PC-3 (cell line): ENCODE results near the gene MKI67.

Source experiments
- CTCF ChIP-seq: fragments of 300-600 bp; sonication (generic); conservative IDR thresholded peaks from 2 replicates; pipeline ENCODE4 v1.5.1; 2017; ENCODE audit warnings: antibody characterized with exemption, low read depth, mild to moderate bottlenecking, low read length
- EZH2 ChIP-seq: fragments of 300-600 bp; sonication (generic); IDR thresholded peaks from one replicate; pipeline ENCODE4 v1.6.1; 2017; ENCODE audit warnings: antibody characterized with exemption, mild to moderate bottlenecking, low read length; ENCODE audit not compliant: unreplicated experiment
- EZH2phosphoT487 ChIP-seq: fragments of 300-600 bp; sonication (generic); IDR thresholded peaks from 2 replicates; pipeline ENCODE4 v1.6.1; 2018; ENCODE audit warnings: mild to moderate bottlenecking, antibody characterized with exemption, low read length, borderline replicate concordance

DNA sequence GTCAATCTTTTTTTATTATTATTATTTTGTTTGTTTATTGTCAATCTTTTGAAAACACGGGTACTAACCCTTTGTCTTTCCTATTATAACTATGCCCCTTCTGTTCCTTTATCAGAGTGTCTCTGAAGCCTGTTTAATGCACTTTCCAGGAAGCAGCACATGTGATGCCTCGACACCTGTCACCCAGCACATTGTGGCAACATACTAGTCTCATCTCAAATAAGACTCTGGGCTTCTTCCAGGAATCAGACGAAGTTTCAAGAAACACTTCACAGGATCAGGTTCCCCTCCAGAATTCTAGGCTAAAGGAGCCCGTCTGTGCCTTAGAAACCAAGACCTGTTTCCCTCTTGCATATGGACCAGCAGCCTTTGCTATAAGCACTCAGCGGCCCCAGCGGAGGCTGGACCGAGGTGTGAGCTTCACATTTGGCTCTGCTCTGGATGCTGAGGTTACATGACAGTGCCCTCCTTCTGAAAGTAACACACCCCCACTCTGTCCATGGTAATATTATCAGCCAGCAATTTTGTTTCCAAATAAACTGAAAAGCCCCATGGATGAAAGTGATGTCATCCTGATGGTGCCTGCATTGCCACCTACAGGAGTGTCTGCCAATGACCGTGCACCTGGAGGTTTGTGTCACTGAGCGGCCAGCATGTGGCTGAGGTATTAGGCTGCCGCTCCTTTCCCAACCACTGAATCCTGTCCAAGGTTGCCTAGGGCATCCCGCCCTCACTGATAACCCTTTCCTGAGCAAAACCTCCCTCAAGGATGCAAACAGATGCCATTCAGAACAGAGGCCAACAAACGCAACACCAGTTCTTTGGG is 38.1 kb downstream of the MKI67 start:
- TF ChIP-seq CTCF: peak; percentile 40
- TF ChIP-seq EZH2: no peak
- TF ChIP-seq EZH2phosphoT487: no peak
